HG03521 (cell line): ENCODE results near the gene GET4.
"Not testable (repeated sequence)": the region's sequence is repeated elsewhere in the genome, so short reads cannot be mapped to it uniquely, and the experiment has no call there.

Source experiments
- ATAC-seq: cut with Tn5 transposase; IDR thresholded peaks from one replicate; pipeline ENCODE4 v1.9.1; 2021; ENCODE audit warnings: mild to moderate bottlenecking, moderate library complexity; ENCODE audit not compliant: unreplicated experiment

GET4 gene

DNA sequence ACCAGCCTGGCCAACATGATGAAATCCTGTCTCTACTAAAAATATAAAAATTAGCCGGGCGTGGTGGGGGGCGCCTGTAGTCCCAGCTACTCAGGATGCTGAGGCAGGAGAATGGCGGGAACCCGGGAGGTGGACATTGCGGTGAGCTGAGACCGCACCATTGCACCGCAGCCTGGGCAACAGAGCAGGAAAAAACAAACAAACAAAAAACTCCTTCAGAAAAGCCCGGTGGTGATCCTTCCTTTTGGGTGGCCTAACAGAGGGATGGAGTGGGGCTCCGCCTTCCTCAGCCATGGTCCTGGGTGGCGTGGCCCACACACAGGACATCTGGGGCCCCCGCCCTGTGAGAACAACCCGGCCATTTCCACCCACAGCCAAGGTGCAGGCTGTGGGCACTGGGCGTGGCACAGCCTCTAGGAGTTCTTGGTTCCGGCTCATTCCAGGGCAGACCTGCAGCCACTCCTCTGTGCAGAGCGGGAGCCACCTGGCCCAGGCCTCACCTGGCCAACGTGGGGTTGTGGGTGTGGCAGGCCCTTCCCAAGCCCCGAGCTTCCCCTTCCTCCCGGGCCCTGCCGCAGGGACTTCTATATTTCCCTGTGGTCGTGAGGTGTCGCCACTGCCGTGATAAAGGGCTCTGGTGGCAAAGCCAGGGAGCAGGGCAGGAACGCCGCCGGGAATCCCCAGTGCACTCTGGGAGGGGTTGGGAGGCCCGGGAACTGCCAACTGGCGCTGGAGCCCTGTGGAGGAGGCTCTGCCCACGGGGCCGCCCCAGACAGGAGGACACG, 37.6 kb downstream of the GET4 start:
- ATAC-seq: no peak

DNA sequence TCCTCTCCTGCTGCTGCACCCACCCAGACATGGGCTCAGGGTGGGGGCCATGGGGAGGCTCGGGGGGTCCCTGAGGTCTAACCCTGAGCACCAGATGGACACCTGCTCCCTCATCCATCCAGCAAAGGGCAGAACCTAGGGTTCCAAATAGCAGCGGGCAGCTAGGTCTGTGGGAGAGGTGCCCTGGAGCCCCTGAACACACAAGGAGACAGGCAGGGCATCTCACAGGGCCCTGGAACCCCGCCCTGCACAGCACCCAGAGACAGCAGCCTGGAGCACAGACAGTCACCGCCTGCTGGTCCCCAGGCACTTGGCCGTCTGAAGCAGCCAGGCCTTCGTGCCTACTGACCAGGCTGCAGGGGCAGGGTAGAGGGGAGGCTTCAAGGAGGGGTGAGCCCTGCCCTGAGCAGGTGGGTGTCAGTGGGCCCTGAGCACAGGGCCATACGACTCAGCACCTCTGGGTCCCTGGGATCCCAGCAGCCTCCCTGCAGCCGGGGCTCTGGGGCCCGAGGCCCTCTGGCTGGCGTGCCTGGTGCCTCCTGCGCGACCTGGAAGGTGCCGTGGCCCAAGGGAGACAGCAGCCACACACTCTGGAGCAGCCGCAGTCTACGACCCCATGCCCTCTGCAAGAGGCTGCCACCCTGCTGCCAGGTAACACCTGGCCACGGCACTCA, 38.3 kb downstream of the GET4 start:
- ATAC-seq: no peak

DNA sequence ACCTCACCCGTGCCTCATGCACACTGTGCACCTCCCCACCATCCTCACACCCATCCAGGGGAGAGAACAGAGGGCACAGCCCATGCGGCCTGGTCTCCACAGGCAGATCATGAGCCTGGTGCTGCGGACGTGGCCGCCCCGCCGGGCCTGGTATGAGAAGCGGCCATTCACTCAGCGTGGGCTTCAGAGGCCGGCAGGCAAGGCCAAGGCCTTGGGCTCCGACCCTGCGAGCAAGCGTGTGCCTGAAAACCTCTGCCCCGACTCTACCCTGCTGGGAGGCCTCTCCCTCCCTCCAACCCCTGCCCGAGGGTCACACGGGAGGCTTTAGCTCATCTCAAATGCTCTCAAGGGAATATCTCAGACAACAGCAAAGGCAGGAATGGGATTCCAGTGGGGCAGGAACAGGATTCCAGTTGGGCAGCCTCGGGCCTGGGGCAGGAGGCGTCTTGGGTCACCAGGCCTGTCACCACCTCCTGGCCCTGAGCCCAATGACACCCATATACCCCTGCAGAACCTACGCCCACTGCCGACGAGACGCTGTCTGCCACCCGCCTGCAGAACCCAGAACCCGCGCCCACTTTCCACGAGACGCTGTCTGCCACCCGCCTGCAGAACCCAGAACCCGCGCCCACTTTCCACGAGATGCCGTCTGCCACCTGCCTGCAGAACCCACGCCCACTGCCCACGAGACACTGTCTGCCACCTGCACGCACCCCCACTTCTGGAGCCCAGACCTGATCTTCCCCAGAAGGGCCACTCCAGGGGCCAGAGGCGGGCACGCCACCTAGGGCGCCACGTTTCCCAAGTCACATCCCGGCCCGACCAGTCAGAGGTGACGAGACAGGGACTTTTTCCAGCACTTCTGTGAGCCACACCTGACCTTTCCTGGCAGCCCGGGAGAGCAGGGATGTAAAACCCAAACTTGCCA, 39.2 kb downstream of the GET4 start:
- ATAC-seq: no peak

DNA sequence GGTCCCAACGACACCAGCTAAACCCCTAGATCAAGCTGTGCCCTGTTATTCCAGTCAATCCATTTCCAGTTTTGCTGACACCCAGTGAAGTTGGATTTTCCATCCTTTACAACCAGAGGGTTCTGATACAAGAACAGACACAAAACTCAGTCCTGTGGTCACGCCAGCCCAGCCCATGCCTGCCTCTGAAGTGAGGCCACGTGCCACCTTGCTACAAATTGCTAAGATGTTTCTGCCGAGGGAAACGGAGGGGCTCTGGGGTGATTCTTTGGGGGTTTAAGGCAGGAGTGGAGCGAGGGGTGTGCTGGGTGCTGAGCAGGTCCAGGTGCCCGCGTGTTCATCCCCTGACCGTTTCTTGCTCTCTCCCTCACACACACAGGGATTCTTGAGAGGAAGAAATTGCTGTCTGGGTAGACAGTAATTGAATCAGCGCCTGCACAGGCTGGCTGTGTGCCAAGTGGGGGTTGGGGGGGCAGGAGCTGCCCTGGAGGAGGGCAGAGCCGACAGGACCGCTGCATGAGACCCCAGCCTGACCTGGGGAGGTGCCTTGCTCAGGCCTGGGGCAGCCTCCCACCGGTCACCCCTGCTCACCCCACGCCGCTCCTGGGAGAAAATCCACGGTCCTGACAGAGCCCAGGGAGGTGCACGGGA, 40.1 kb downstream of the GET4 start:
- no peak for ATAC-seq

DNA sequence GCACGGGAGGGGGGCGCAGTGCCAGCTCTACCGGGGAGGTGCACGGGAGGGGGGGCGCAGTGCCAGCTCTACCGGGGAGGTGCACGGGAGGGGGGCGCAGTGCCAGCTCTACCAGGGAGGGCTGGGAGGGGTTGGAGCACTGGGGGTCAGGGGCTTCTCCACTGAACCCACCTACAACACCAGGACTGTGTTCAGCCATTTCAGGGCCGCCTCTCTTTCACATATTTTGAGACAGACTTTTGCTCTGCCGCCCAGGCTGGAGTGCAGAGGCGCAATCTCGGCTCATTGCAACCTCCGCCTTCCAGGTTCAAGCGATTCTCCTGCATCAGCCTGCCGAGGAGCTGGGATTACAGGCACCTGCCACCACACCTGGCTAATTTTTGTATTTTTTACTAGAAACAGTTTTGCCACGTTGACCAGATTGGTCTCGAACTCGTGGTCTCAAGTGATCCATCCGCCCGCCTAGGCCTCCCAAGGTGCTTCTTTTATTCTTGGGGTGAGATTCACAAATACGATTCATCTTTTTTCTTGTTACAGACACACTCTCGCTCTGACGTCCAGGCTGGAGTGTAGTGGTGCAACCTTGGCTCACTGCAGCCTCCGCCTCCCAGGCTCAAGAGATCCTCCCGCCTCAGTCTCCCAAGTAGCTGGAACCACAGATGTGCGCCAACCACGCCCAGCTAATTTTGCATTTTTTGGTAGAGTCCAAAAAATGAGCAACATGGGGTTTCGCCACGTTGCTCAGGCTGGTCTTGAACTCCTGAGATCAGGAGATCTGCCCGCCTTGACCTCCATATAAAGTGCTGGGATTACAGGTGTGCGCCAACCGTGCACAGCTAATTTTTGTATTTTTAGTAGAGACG, 41.1 kb downstream of the GET4 start:
- ATAC-seq: no peak

DNA sequence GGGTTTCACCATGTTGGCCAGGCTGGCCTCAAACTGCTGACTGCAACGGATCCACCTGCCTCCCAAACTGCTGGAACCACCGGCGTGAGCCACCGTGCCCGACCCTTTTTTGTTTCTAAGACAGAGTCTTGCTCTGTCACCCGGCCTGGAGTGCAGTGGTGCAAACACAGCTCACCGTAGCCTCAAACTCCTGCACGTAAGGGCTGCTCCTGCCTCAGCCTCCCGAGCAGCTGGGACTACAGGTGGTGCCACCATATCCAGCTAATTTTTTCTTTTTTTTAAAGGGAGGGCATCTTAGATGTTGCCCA, 41.7 kb downstream of the GET4 start:
- no peak for ATAC-seq

DNA sequence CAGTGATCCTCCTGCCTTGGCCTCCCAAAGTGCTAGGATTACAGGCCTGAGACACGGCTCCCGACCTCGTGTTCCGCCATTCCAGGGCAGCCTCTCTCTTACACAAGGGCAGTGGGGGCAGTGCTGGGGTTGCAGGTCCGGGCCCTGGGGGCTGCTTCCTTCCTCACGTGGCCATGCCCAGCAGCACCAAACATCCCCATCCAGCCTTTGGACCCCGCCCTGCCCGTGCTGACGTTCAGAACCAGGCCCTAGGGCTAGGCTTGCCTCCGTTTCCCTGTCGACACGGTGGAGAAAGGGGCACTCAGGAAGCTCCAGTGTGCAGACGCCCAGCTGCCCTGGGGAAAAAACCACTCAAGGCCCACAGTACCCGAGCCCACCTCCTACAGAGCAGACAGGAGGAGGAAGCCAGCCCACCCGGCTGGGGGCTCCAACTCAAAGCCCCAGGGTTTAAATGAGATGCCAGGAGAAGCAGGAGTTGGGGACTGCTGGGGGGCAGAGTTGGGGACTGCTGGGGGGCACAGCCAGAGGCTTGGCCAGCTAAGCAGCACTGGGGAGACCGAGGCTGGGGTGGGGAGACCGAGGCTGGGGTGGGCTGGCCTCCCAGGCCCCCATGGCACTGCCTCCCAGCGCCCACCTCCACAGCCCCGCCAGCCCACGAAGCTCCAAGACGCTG, 42.2 kb downstream of the GET4 start:
- no peak for ATAC-seq

DNA sequence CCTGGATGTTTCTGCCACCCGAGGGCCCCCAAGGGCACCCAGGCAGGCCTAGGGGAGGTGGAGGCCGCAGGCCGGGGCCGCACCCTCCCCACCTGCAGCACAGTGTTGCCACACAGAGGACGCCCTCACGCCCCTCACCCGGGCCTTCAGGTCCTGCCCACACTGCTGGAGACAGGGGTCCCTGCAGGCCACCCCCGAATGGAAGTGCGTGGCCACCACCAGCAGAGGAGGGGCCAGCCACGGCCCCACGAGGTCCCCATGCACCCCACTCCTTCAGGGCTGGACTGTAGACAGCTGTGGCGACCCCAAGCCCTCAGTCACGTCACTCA, 42.7 kb downstream of the GET4 start:
- ATAC-seq: no peak

DNA sequence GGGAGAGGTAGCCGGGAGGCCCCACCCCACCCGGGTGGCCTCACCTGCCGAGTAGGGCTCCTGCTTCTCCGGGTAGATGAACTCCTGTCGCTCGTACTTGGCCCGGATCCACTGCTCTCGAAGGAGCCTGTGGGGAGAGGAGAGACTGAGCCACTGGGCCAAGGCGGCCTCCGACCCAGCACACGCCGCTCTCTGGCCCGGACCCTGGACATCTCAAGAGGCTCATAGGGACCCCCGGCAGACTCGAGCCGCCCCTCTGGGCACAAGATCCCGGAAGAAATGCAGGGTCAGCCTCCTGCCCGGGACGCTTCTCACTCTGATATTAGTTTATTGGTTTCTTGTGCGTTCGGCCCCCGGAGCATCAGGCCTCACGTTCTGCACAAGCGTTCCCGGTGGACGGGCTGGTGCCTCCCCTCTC, 43.6 kb downstream of the GET4 start:
- ATAC-seq: no peak

DNA sequence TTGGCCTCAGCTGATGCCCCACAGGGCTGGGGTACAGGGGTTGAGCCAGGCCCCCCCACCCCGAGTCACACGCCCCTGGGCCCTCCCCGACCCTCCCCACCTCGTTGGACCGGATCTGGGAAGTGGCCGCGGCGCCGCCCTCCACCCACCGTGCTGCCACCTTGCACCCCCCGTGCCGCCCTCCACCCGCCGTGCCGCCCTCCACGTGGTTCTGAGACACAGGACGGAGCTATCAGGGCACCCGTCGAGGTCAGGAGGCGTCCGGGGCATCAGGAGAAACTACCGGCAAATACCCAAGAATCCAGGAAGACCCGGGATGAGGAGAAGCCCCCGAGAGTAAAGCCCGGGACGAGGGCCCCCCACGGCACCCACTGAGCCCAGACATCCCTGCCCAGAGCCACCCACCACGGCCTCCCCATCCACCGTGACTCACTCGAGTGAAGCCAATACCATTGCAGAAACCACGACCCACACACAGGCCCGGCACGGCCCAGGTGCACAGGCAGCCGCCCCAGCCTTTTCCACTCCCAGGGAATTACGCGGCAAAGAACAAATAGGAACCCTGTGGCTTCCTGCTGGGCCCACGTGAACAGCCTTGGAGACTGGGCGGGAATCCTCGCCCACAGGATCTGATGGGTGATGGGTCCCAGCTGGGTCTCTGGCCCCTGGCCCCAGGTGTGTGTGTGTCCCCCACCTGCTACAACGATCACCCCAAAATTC, 44.2 kb downstream of the GET4 start:
- no peak for ATAC-seq

DNA sequence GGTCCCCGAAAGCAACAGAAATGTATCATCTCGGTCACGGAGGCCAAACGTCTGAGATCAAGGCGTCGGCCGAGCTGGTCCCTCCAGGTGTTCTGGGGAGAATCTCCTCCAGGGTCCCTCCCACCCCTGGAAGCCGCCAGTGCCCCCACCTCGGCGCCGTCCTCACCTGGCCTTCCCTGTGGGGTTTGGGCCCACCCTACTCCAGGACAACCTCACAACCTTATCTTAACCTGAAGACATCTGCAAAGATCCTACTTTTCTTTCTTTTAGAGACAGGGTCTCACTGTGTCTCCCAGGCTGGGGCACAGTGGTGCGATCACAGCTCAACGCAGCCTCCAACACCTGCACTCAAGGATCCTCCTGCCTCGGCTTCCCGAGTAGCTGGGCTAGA, 44.7 kb downstream of the GET4 start:
- ATAC-seq: no peak

DNA sequence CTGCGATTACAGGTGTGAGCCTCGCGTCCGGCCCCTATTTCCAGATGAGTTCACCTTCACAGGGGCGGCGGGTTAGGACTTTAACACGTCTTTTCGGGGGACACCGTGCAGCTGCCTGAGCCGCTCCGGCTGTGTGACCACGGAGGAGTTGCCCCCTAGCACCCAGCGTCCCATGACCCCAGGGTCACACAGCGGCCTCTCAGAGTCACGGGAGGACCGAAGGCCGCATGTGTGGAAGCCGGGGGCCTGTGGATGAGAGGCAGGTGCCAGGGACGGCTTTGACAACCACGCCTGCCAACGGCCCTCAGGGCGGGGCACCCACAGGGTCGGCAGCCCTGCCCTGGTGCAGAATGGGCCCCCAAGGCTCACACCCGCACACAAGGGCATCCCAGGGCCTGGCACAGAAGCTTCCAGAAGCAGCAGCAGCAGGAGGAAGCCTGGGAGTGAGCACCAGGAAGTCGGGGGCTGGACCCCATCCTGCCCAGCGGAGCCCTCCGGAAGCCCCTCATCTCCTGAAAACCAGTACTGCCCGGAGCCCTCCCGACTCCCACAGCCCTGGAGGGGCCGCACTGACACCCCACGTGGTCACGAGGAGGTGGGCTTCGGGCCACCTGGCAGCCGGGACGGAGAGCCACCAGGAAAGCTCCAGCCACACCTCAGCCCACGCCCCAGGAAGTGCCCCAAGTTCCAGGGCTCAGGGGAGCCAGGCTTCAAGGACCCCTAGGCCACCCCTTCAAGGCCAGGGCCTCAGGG, 45.4 kb downstream of the GET4 start:
- ATAC-seq: no peak

DNA sequence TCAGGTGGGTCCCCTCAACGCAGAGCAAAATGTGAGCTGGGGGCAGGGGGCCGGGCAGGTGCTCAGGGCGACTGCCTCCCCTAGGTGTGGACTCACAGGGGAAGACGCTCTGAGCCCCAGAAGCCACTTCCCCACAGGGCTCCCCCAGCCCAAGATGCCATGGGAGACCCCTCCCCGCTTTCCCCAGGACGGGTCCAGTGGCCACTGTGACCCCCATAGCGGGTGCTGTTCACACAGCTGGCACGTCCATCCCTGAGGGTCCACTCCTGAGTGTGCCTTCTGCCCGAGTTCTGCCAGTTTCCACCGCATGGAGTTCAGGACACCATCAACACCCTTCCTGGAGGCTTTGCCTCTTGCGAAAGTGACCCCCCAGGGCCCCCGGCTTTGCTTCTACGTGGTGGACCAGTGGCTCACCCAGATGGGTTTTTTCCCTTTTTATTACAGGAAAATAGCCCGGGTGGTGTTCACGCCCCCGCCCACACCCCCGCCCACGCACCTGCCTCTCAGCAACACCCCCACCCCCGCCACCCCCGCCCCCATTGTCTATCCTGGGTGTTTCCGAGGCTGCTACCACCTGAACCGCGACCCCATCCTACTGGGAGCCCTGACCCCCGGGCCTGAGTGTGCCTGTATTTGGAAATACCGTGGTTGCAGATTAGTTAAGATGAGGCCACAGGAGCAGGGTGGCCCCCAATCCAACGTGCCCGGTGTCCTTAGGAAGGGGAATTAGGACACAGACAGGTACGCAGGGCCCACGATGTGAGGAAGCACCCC, 46.2 kb downstream of the GET4 start:
- ATAC-seq: peak; percentile 6

DNA sequence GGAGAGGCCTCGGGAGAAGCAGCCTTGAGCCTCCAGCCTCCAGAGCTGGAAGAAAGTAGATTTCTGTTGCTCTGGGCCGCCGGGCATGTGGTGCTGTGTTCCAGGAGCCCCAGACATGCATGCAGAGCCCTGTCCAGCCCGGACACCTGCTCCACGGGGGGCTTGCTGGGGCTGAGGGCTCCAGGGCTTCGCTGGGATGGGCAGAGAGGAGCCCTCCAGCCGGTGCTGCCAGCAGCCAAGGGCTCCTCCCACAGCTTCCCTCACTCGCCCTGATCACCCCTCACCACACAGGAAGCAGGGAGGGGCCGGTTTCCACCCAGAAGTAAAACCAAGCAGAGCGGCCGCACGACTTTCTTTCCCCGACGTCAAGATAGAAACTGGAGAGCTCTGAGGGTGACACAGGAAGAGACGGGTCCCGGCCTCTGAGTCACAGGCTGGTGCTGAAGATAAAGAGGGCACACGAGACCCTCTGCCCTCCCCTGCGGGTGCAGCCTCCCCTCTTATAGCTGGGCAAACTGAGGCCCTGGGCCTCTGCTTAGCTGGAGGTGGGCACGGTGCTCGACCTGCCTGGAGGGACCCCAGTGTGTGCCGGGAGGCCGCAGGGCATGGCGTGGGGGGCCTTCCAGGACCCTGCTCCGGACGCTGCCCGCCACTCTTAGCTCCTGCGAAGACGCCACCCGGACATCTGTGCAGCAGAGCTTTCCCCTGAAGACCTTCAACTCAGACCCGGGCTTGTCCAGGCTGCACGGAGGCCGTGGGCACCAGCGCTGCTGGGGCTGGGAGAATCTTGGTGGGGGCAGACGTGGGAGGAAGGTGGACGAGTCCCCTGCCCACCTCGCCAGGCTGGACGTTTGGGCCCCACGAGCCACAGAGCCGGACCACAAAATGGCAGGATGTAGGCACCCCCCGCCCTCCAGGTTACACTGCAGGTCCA, 47.0 kb downstream of the GET4 start:
- peak; percentile 73 for ATAC-seq

DNA sequence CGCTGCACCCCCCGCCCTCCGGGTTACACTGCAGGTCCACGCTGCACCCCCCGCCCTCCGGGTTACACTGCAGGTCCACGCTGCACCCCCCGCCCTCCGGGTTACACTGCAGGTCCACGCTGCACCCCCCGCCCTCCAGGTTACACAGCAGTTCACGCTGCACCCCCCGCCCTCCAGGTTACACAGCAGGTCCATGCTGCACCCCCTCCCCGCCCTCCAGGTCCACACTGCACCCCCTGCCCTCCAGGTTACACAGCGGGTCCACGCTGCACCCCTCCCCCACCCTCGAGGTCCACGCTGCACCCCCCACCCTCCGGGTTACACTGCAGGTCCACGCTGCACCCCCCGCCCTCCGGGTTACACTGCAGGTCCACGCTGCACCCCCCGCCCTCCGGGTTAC, 47.7 kb downstream of the GET4 start:
- ATAC-seq: not testable (repeated sequence)

DNA sequence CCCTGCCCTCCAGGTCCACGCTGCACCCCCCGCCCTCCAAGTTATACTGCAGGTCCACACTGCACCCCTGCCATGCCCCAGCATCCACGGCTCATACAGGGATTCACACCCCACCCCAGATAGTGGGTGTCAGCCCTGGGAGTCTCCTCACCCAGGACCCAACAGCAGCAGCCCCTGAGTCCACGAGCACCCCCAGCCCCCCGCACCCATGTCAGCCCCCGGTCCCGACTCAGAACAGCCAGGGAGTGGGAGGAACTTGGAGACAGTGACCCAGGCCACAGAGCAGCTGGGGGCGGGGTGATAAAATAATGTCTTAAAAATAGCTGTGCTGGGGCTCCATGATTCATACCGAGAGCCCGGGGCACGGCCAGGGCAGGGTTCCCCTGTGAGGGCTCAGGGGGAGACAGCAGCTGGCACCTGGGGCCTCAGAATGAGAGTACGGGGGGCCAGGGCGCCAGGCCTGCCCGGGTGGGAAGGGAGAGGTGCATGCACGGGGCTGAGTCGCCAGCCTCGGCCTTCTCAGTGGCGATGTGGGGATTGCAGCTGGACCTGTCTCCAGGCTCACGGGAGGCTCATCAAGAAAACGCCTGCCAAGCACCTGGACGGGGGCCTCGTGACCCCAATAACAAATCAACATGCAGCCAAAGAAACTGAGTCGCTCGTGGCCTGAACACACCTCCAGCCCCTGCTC, 48.3 kb downstream of the GET4 start:
- peak; percentile 35 for ATAC-seq
